Renal pelvis (tissue), 12 donors: ENCODE data around the gene SOS2. TPM values are rescaled to one million over a fixed set of nuclear protein-coding genes. Genes with fewer than 3 reads are reported as not detected.

Experiments
- DNase-seq: peaks from one replicate; pipeline ENCODE4 v3.0.0-alpha.2; 2013
- long read RNA-seq, 16 experiments: transcript quantifications; one replicate each; lab custom pipeline, GENCODE V29; 2026
- polyA plus RNA-seq, 3 donors: library from polyadenylated mRNA; unstranded; fragments of 120-200 nt; gene quantifications; one replicate each; pipeline ENCODE4 v1.2.1, GENCODE V29; 2013; ENCODE audit not compliant: insufficient read length in 3 of 3

The SOS2 gene
- 10 to 100 TPM; 33.0 to 39.0 (median 34.8) TPM for polyA plus RNA-seq
- long read RNA-seq, donor 1, partial matches to known transcripts: 5 of 5 reads
- long read RNA-seq, donor 1, other reads (novel, unspliced or antisense): 0 of 5 reads
- long read RNA-seq, donor 2, full-length matches to known transcripts: 1 of 8 reads
- long read RNA-seq, donor 2, partial matches to known transcripts: 7 of 8 reads
- long read RNA-seq, donor 2, other reads (novel, unspliced or antisense): 0 of 8 reads
- long read RNA-seq, donor 3: 0 reads
- long read RNA-seq, donor 4, full-length matches to known transcripts: 2 of 2 reads
- long read RNA-seq, donor 4, partial matches to known transcripts: 0 of 2 reads
- long read RNA-seq, donor 4, other reads (novel, unspliced or antisense): 0 of 2 reads
- long read RNA-seq, donor 5: 0 reads
- long read RNA-seq, donor 6, full-length matches to known transcripts: 2 of 2 reads
- long read RNA-seq, donor 6, partial matches to known transcripts: 0 of 2 reads
- long read RNA-seq, donor 6, other reads (novel, unspliced or antisense): 0 of 2 reads
- long read RNA-seq, donor 7, full-length matches to known transcripts: 4 of 4 reads
- long read RNA-seq, donor 7, partial matches to known transcripts: 0 of 4 reads
- long read RNA-seq, donor 7, other reads (novel, unspliced or antisense): 0 of 4 reads
- long read RNA-seq, donor 8: 0 reads
- long read RNA-seq, donor 9, full-length matches to known transcripts: 1 of 7 reads
- long read RNA-seq, donor 9, partial matches to known transcripts: 6 of 7 reads
- long read RNA-seq, donor 9, other reads (novel, unspliced or antisense): 0 of 7 reads
- long read RNA-seq, donor 10, full-length matches to known transcripts: 1 of 1 reads
- long read RNA-seq, donor 10, partial matches to known transcripts: 0 of 1 reads
- long read RNA-seq, donor 10, other reads (novel, unspliced or antisense): 0 of 1 reads
- long read RNA-seq, donor 11, full-length matches to known transcripts: 3 of 3 reads
- long read RNA-seq, donor 11, partial matches to known transcripts: 0 of 3 reads
- long read RNA-seq, donor 11, other reads (novel, unspliced or antisense): 0 of 3 reads
- long read RNA-seq, donor 12, full-length matches to known transcripts: 2 of 11 reads
- long read RNA-seq, donor 12, partial matches to known transcripts: 9 of 11 reads
- long read RNA-seq, donor 12, other reads (novel, unspliced or antisense): 0 of 11 reads
- long read RNA-seq, donor 13: 0 reads
- long read RNA-seq, donor 14: 0 reads
- long read RNA-seq, donor 15: 0 reads
- long read RNA-seq, donor 16, full-length matches to known transcripts: 1 of 1 reads
- long read RNA-seq, donor 16, partial matches to known transcripts: 0 of 1 reads
- long read RNA-seq, donor 16, other reads (novel, unspliced or antisense): 0 of 1 reads

GRCh38 chr14:50231475-50232275 is at the start of gene SOS2:
Gene SOS2, minus strand, starts transcription at chr14:50231578. Its CDS starts 295 bp downstream, at chr14:50231283.
- DNase-seq: peak; percentile 93

- DNase-seq: no peak
These were observed 41.1 kb upstream of the SOS2 start for GRCh38 chr14:50272498-50272897.

GRCh38 chr14:50270932-50271331 is 39.6 kb upstream of the SOS2 start:
- DNase-seq: no peak

- DNase-seq: no peak
These were observed 33.7 kb upstream of the SOS2 start for GRCh38 chr14:50265029-50265428.

- no peak for DNase-seq
These were observed 31.9 kb upstream of the SOS2 start for GRCh38 chr14:50263321-50263720.

- no peak for DNase-seq
These were observed 31.5 kb upstream of the SOS2 start for GRCh38 chr14:50262865-50263264.

- peak; percentile 9 for DNase-seq
These were observed 29.1 kb upstream of the SOS2 start for GRCh38 chr14:50260511-50260910.

GRCh38 chr14:50260072-50260471 is 28.7 kb upstream of the SOS2 start:
- no peak for DNase-seq

- no peak for DNase-seq
These were observed 26.4 kb upstream of the SOS2 start for GRCh38 chr14:50257732-50258131.

GRCh38 chr14:50254248-50254647 is 22.9 kb upstream of the SOS2 start:
- no peak for DNase-seq

- no peak for DNase-seq
These were observed 17.9 kb upstream of the SOS2 start for GRCh38 chr14:50249136-50249775.

GRCh38 chr14:50247245-50247644 is 15.9 kb upstream of the SOS2 start:
- no peak for DNase-seq

GRCh38 chr14:50242566-50243310 is 11.4 kb upstream of the SOS2 start:
- DNase-seq: no peak

- no peak for DNase-seq
These were observed 10.7 kb upstream of the SOS2 start for GRCh38 chr14:50242096-50242495.

GRCh38 chr14:50237427-50237826 is 6.0 kb upstream of the SOS2 start:
- DNase-seq: no peak

- no peak for DNase-seq
These were observed 2.5 kb upstream of the SOS2 start for GRCh38 chr14:50233951-50234250.

- DNase-seq: no peak
These were observed 2.0 kb upstream of the SOS2 start for GRCh38 chr14:50233166-50233950.

- DNase-seq: no peak
These were observed 881 bp upstream of the SOS2 start for GRCh38 chr14:50232276-50232642.
